MG63 (cell line): ENCODE measurements around the gene CIART. TPM values are rescaled to one million over a fixed set of nuclear protein-coding genes. Genes with fewer than 3 reads are reported as not detected.

Source experiments
- DNase-seq: peaks from one replicate; pipeline ENCODE4 v3.0.0-alpha.2; 2020
- H3K27me3 ChIP-seq: fragments of 250-450 bp; sonication (Bioruptor Pico); 2 replicates; pipeline ENCODE4 v1.5.1; 2020; ENCODE audit warnings: mild to moderate bottlenecking, moderate library complexity
- H3K36me3 ChIP-seq: fragments of 250-450 bp; sonication (Bioruptor Pico); 2 replicates; pipeline ENCODE4 v1.5.1; 2020; ENCODE audit warnings: mild to moderate bottlenecking, moderate library complexity
- H3K4me3 ChIP-seq: fragments of 250-450 bp; sonication (Bioruptor Pico); 2 replicates; pipeline ENCODE4 v1.5.1; 2020; ENCODE audit warnings: mild to moderate bottlenecking, moderate library complexity
- H3K9me3 ChIP-seq: fragments of 250-450 bp; sonication (Bioruptor Pico); 2 replicates; pipeline ENCODE4 v1.5.1; 2020; ENCODE audit warnings: mild to moderate bottlenecking, moderate library complexity
- total RNA-seq: library from RNA; depleted of rRNA; stranded (reverse); fragments of >200 nt; shearing (Covaris generic); gene quantifications from 2 replicates; pipeline ENCODE4 v1.2.3, GENCODE V29; 2014; ENCODE audit warnings: low replicate concordance

CIART gene
- total RNA-seq, 1 experiment from 2014 or later, result not detected

GRCh38 chr1:150257624-150258585 is 24.4 kb upstream of the CIART start, which contains the start of gene CA14:
Gene CA14 (plus strand): TSS chr1:150257774. CDS start chr1:150258129, 355 bp downstream.
- no peak within 1 kb of the TSS for H3K4me3 ChIP-seq
- no peak for DNase-seq

GRCh38 chr1:150259217-150259616 is 23.1 kb upstream of the CIART start:
- no peak for DNase-seq
- no peak overlapping the region for H3K4me3 ChIP-seq
- H3K9me3 ChIP-seq, result no peaks in the 10 kb centered on the region
- no peaks in the 10 kb centered on the region; the same call in 1 of the 2 replicates for H3K27me3 ChIP-seq
- H3K36me3 ChIP-seq, result no peaks in the 10 kb centered on the region; the same call in 1 of the 2 replicates

More at GRCh38 chr1:150257624-150258585, 24.4 kb upstream of the CIART start, which contains the start of gene CA14:
- no peaks in the 10 kb centered on the region for H3K36me3 ChIP-seq
- H3K9me3 ChIP-seq, result no peaks in the 10 kb centered on the region
- no peaks in the 10 kb centered on the region; the same call in none of the 2 replicates for H3K27me3 ChIP-seq

GRCh38 chr1:150259758-150260669 is 22.3 kb upstream of the CIART start:
- H3K36me3 ChIP-seq, result peaks cover 6% of the 10 kb centered on the region
- H3K9me3 ChIP-seq, result no peaks in the 10 kb centered on the region
- H3K27me3 ChIP-seq, result no peaks in the 10 kb centered on the region; the same call in 1 of the 2 replicates
- no peak overlapping the region for H3K4me3 ChIP-seq
- DNase-seq, result no peak

- no peak for DNase-seq
- H3K4me3 ChIP-seq, result no peak overlapping the region
Observed at GRCh38 chr1:150261367-150261766, 21.0 kb upstream of the CIART start.

GRCh38 chr1:150262388-150263320 is 19.7 kb upstream of the CIART start:
- H3K4me3 ChIP-seq, result no peak overlapping the region
- H3K36me3 ChIP-seq, result peaks cover 30% of the 10 kb centered on the region
- no peak for DNase-seq
- H3K27me3 ChIP-seq, result no peaks in the 10 kb centered on the region; the same call in 1 of the 2 replicates
- H3K9me3 ChIP-seq, result no peaks in the 10 kb centered on the region

More at GRCh38 chr1:150261367-150261766, 21.0 kb upstream of the CIART start:
- peaks cover 18% of the 10 kb centered on the region for H3K36me3 ChIP-seq
- H3K9me3 ChIP-seq, result no peaks in the 10 kb centered on the region
- H3K27me3 ChIP-seq, result no peaks in the 10 kb centered on the region; the same call in 1 of the 2 replicates

- Histone ChIP-seq H3K4me3 (no peak overlapping the region), H3K27me3 (no peaks in the 10 kb centered on the region; the same call in 1 of the 2 replicates), H3K36me3 (peaks cover 35% of the 10 kb centered on the region), H3K9me3 (no peaks in the 10 kb centered on the region)
- DNase-seq, result no peak
Observed at GRCh38 chr1:150263549-150263948, 18.8 kb upstream of the CIART start.

- H3K36me3 ChIP-seq, result peaks cover 36% of the 10 kb centered on the region
- H3K27me3 ChIP-seq, result no peaks in the 10 kb centered on the region
- no peaks in the 10 kb centered on the region for H3K9me3 ChIP-seq
- DNase-seq, result no peak
- H3K4me3 ChIP-seq, result peak overlapping the region; percentile 97
Observed at GRCh38 chr1:150267896-150268295, 14.5 kb upstream of the CIART start.

- Histone ChIP-seq H3K36me3 (peaks cover 36% of the 10 kb centered on the region), H3K27me3 (no peaks in the 10 kb centered on the region), H3K9me3 (no peaks in the 10 kb centered on the region), H3K4me3 (peak overlapping the region; percentile 97)
- peak; percentile 32 for DNase-seq
Observed at GRCh38 chr1:150268340-150268704, 14.0 kb upstream of the CIART start.

- H3K27me3 ChIP-seq, result no peaks in the 10 kb centered on the region
- peak; percentile 100 for DNase-seq
- peak within 1 kb of the TSS; percentile 97 for H3K4me3 ChIP-seq
- H3K36me3 ChIP-seq, result peaks cover 36% of the 10 kb centered on the region
- no peaks in the 10 kb centered on the region for H3K9me3 ChIP-seq
Observed at GRCh38 chr1:150268705-150269403, 13.5 kb upstream of the CIART start, which contains the start of gene APH1A. Gene APH1A (minus strand): TSS chr1:150269016. CDS start chr1:150268810, 206 bp downstream.

GRCh38 chr1:150269451-150269850 is 12.9 kb upstream of the CIART start:
- Histone ChIP-seq H3K27me3 (no peaks in the 10 kb centered on the region), H3K36me3 (peaks cover 34% of the 10 kb centered on the region), H3K4me3 (peak overlapping the region; percentile 97), H3K9me3 (no peaks in the 10 kb centered on the region)
- DNase-seq, result no peak

GRCh38 chr1:150271291-150271959 is 10.9 kb upstream of the CIART start:
- Histone ChIP-seq H3K4me3 (no peak overlapping the region), H3K9me3 (no peaks in the 10 kb centered on the region), H3K27me3 (no peaks in the 10 kb centered on the region), H3K36me3 (peaks cover 18% of the 10 kb centered on the region)
- no peak for DNase-seq

GRCh38 chr1:150273311-150273710 is 9.0 kb upstream of the CIART start:
- no peaks in the 10 kb centered on the region for H3K9me3 ChIP-seq
- DNase-seq, result no peak
- peaks cover 4% of the 10 kb centered on the region for H3K36me3 ChIP-seq
- H3K27me3 ChIP-seq, result no peaks in the 10 kb centered on the region
- no peak overlapping the region for H3K4me3 ChIP-seq

GRCh38 chr1:150280138-150280707 is 2.1 kb upstream of the CIART start:
- no peaks in the 10 kb centered on the region for H3K27me3 ChIP-seq
- DNase-seq, result no peak
- H3K4me3 ChIP-seq, result no peak overlapping the region
- no peaks in the 10 kb centered on the region for H3K36me3 ChIP-seq
- H3K9me3 ChIP-seq, result no peaks in the 10 kb centered on the region

- peak overlapping the region; percentile 19 for H3K4me3 ChIP-seq
- H3K27me3 ChIP-seq, result no peaks in the 10 kb centered on the region
- H3K36me3 ChIP-seq, result no peaks in the 10 kb centered on the region
- DNase-seq, result peak; percentile 54
- H3K9me3 ChIP-seq, result no peaks in the 10 kb centered on the region
Observed at GRCh38 chr1:150281221-150281757, 1.1 kb upstream of the CIART start.
